ENCODE results near the gene FKRP. TPM values are rescaled to one million over a fixed set of nuclear protein-coding genes. Genes with fewer than 3 reads are reported as not detected.

FKRP gene
- total RNA-seq, 1 experiment from 2014 or later = 19.4 TPM

GRCh38 chr19:46772170-46773017 is 26.5 kb downstream of the FKRP start:
- DNase-seq (ENCODE audit: low read depth, low spot score) (no peak), ATAC-seq (no peak)
- Histone ChIP-seq H3K79me2 (ENCODE audit: insufficient read depth, low read length) (peaks cover 14% of the 10 kb centered on the region; the same call in 1 of the 2 replicates), H3K27me3 (ENCODE audit: insufficient read depth, low read length) (no peaks in the 10 kb centered on the region), H3K4me2 (ENCODE audit: low read length) (no peak overlapping the region), H3K4me1 (ENCODE audit: control insufficient read depth in 1 of 2, insufficient read depth in 2 of 2, low read length in 2 of 2) (peaks cover 4 to 11% of the 10 kb centered on the region in 2 experiments; a peak in 3 of 4 replicates), H3K36me3 (ENCODE audit: control insufficient read depth in 1 of 2, insufficient read depth in 2 of 2, low read length in 2 of 2) (peaks cover 21 to 23% of the 10 kb centered on the region in 2 experiments), H2AFZ (ENCODE audit: low read depth, low read length, poor library complexity, severe bottlenecking) (no peak overlapping the region), H3K9me2 (ENCODE audit: insufficient read depth) (no peaks in the 10 kb centered on the region), H3K9me3 (ENCODE audit: control insufficient read depth in 1 of 2, insufficient read depth in 1 of 2, low read depth in 1 of 2, low read length in 2 of 2) (no peaks in the 10 kb centered on the region), H3K4me3 (replicated peaks in 1 of 2; ENCODE audit: low read depth in 1 of 2, low read length in 2 of 2) (no peak overlapping the region), H3K9ac (ENCODE audit: low read length) (no peak overlapping the region), H3K27ac (ENCODE audit: low read depth, low read length) (no peak overlapping the region), H4K20me1 (ENCODE audit: insufficient read depth) (0 out of 2 replicates have a peak, but pooled peaks cover 7% of the 10 kb centered on the region)
- ChIA-PET POLR2A (interaction anchor here (1.1 kb wide), 1 partner anchor 12 kb away, joined by 3 read pairs; no protein-coding TSS in a partner anchor), CTCF (interaction anchor here (0.8 to 0.9 kb wide), 2 partner anchors 14 to 18 kb away, joined by 3 read pairs; no protein-coding TSS in a partner anchor), RAD21 (ENCODE audit: low non-redundant PET in 1 of 2, low total read pairs in 2 of 2, uncharacterized antibody in 2 of 2, unreplicated experiment in 2 of 2) (no interaction called here)
- TF ChIP-seq CBX3 (IDR thresholded peaks at IDR 0.05; ENCODE audit: low read depth) (no peak), FOSL1 (IDR thresholded peaks at IDR 0.05; ENCODE audit: low read depth) (no peak), EGR1 (IDR thresholded peaks at IDR 0.05; ENCODE audit: low read depth) (no peak), TCF7L2 (IDR thresholded peaks at IDR 0.05; ENCODE audit: borderline replicate concordance, extremely low read depth, insufficient read depth, insufficient read length) (no peak), YY1 (IDR thresholded peaks at IDR 0.05; ENCODE audit: extremely low read depth, insufficient replicate concordance, low read depth, low read length) (no peak), ZFX (IDR thresholded peaks at IDR 0.05) (no peak), EZH2phosphoT487 (IDR thresholded peaks at IDR 0.05; ENCODE audit: borderline replicate concordance) (no peak), ATF3 (IDR thresholded peaks at IDR 0.05) (no peak), POLR2AphosphoS5 (IDR thresholded peaks at IDR 0.05; ENCODE audit: low read depth, low read length) (no peak), ZBTB33 (IDR thresholded peaks at IDR 0.05; ENCODE audit: extremely low read depth, insufficient replicate concordance, low read length) (no peak), POLR2A (IDR thresholded peaks at IDR 0.05; ENCODE audit: borderline replicate concordance, extremely low read depth, insufficient read depth, insufficient read length) (no peak), EZH2 (IDR thresholded peaks at IDR 0.05) (no peak), ELF1 (IDR thresholded peaks at IDR 0.05; ENCODE audit: borderline replicate concordance, low read depth) (no peak), JUND (IDR thresholded peaks at IDR 0.05) (no peak), CTCF (IDR thresholded peaks at IDR 0.05 in 2 of 3, conservative IDR thresholded peaks at IDR 0.05 in 1 of 3; ENCODE audit: borderline replicate concordance in 1 of 3, insufficient read depth in 1 of 3, low read depth in 2 of 3, low read length in 2 of 3) (no peak), CEBPB (IDR thresholded peaks at IDR 0.05; ENCODE audit: low read depth) (no peak)
- BruUV-seq (replicated peaks) = no TSS peak
- intact Hi-C loops (cut with micrococcal nuclease) = no loop called here
